Stimulated activated CD8-positive, alpha-beta memory T cell treated with anti-CD3 and anti-CD28 coated beads, Interleukin-4, amount 100 ng/mL, for 48 hours (primary cell): ENCODE measurements around the gene TNRC6B.
A peak's percentile ranks its signal among the peaks of the same experiment; 100 is the strongest.
"Not testable (repeated sequence)": the region's sequence is repeated elsewhere in the genome, so short reads cannot be mapped to it uniquely, and the experiment has no call there.

Experiments used
- DNase-seq: peaks from one replicate; pipeline ENCODE4 v3.0.0-alpha.2; 2020

The TNRC6B gene

DNA sequence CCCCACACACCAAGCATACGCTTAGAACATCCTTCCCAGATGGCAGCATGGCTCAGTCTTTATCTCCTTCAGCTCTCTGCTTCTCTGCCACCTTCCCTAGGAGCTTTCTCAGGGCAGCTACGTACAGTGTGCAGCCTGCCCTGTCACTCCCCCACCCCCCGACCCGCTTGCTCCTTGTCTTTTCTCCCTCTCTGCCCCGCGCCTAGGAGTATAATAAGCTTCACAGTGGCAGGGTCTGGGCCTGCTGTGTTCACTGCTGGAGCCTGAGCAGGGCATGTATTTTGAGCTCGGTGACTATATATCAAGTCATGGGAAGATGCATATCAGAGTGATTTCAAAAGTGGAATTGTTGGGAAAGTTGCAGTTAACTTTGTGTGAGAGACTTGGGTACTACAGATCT, 112.8 kb downstream of the TNRC6B start:
- DNase-seq, result no peak

DNA sequence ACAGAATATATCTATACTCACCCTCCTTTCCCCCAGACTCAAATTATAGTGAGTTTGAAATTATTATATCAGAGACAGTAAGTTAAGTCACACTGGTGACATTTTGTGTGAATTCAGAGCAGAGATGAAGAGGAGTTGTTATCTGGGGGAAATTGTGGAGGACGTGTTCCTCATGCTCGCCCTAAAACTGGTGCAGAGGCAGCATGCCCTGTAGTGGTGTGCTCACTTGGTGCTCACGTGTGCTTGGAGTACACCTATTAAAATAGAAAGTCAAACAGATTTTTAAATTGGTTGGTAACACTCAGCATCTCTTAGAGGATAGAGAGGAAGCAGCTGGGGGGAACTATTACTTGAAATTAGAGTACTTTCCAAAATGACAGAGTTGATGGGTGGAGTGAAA, 117.0 kb downstream of the TNRC6B start:
- DNase-seq, result no peak

DNA sequence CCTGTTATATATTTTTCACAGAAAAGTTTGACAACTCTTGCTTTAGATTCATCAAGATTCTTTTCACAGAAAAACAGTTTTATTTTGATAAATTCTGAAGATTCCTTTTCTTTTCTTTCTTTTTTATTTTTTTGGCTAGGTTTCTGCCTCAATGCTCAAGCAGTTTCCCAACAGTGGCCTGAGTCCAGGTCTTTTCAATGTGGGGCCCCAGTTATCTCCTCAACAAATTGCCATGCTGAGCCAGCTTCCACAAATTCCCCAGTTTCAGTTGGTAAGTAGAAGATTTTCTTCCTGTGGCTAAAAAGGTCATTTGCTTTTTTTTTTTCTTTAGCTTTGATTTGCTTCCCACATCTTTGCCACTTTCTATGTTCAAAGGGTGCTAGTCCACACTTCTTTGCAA, 122.6 kb downstream of the TNRC6B start:
- DNase-seq, result no peak

DNA sequence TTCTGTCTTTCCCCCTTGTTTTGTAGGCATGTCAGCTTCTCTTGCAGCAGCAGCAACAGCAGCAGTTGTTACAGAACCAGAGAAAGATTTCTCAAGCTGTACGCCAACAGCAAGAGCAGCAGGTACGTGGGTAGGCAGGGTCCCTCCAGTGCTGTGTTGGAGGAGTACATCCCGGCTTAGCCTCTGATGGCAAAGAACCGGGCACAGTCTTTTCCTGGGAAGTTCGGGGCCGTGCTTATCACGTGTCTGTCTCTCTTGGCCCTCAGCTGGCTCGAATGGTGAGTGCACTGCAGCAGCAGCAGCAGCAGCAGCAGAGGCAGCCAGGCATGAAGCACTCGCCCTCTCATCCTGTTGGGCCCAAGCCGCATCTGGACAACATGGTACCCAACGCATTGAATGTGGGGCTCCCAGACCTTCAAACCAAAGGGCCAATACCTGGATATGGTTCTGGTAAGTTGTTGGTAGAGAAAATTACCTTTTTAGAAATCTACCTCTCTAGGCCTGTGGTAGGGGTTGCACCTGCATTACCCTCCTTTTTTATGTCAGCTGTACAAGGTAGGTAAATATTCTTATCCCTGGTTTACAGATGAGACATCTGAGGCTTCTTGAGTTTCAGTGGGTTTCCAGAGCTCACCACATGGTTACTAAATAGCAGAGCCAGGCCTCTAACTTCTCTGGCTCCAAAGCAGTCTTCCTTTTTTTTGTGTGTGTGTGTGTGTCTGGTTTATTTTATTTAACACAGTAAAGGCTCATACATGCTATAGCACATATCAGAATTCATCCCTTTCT, 123.4 kb downstream of the TNRC6B start:
- no peak for DNase-seq

DNA sequence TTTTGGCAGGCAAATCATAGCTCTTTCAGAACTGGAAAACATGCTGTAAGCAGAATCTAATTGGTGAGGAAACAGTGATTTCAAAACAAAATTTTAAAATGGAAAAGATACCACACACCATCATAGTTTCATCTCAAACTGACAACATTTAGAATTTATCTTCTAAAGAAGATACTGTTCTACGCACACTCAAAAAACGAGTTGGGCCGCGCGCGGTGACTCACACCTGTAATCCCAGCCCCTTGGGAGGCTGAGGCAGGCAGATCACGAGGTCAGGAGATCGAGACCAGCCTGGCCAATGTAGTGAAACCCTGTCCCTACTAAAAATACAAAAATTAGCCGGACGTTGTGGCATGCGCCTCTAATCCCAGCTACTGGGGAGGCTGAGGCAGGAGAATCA, 124.4 kb downstream of the TNRC6B start:
- peak; percentile 52 for DNase-seq

DNA sequence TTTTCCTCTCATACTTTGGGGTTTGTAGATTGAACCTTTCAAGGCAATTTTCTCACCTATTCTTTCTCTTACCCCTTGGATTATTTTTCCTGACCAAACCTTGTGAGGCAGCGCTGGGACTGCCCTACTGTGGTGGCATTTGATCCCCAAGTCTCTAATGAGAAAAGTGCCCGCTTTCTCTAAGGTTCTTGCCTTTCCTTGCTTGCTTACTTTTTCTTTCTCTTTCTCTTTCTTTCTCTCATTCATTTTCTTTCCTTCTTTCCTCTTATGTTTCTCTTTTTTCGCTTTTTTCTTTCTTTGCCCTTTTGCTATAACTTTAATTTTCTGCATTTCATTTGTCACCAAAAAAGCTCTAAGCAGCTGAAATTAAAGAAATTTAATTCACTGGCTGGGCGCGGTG, 127.9 kb downstream of the TNRC6B start:
- DNase-seq, result no peak

DNA sequence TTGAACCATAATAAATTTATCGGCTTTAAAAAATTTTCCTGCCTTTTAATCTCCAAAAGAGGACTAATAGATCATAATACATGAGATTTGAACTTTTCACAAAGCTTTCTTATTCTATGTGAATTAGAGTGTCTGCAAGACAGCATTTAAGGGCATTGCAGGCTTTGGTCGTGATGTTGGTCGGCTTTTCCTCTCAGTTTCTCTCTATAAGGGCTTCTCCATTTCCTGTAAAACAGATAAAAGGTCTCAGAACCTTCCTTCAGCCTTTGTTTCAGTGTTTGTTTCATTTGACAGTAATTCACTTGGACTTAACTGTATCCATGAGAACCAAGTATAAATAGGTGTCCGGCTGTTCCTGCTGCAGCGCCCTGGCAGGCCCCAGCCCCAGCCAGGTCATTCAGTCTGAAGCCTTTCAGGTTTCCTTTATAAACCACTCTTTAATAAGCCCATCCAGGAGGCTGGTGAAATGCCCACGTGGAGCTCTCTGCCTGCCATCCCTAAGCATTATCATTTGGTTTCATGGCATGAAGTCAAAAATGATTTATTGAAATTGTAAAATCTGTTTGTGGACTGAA, 131.4 kb downstream of the TNRC6B start:
- DNase-seq, result no peak

DNA sequence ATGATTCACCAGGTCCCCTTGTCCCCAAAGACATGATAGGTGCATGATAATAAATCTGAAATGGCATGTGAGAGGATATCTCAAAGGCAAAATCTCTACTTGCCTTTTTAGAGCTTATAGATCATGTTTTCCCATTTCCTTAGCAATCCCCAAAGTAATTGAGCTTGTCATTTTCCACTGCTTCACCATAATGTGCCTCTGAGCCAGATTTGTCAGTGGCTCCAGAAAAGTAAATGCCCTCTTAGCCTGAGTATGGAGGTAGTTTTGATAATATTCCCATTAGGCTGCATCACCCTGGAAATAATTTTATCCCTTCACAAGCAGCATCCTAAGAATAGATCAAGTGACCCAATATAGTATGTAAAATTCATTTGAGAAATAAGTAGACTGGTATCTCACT, 131.9 kb downstream of the TNRC6B start:
- DNase-seq, result no peak

DNA sequence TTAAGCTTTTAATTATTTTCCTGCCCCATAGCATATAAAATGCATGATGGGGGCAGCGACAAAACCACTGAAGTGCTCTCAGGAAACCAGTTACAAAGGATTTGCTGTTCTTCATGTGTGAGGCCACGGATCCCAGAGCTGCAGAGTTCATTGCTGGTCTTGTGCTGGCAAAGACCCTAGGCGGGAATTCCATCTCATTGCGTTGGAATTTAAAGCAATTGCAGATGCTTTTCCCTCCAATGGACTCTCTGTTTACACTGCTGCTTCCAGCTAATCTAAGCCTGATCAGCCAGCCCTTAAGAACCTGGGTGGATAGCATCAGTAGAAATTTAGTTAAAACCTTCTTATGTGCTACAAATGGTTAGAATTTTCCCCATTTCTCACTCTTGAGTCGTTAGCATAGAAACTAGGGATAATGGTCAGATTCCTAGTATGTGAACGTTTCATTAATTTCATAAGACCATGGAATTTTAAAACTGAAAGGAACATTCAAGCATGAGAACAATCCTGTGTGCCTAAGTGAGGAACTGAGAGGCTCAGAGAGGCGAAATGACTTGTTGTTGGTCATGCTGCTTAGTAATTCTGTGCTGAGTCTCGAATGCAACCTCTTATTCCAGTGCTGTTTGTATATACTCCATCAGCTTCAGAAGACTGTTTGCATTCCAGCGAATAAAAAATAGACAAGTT, 132.5 kb downstream of the TNRC6B start:
- no peak for DNase-seq

DNA sequence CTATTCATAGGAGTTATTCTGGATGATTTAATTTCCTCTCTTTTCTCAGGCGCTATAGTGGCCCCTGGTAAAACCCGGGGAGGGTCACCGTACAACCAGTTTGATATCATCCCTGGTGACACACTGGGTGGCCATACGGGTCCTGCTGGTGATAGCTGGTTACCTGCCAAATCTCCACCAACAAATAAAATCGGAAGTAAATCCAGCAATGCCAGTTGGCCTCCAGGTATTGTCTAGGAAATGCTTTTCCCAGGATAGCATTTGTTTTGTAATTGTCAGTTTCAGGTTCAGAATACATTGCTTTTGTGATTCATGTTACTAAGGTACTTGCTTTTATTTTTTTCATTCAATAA, 133.0 kb downstream of the TNRC6B start:
- no peak for DNase-seq

DNA sequence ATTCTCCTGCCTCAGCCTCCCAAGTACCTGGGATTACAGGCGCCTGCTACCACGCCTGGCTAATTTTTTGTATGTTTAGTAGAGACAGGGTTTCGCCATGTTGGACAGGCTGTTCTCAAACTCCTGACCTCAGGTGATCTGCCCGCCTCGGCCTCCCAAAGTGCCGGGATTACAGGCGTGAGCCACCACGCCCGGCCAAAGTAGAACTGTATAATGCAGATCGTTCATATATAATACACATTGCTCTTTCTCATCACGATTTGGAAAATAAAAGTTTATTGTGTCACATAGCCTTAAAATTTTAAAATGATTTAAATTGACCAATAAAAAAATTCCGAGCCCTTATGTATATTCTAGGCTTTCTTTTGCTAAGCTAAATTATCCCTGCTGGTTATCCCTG, 133.9 kb downstream of the TNRC6B start:
- not testable (repeated sequence) for DNase-seq

DNA sequence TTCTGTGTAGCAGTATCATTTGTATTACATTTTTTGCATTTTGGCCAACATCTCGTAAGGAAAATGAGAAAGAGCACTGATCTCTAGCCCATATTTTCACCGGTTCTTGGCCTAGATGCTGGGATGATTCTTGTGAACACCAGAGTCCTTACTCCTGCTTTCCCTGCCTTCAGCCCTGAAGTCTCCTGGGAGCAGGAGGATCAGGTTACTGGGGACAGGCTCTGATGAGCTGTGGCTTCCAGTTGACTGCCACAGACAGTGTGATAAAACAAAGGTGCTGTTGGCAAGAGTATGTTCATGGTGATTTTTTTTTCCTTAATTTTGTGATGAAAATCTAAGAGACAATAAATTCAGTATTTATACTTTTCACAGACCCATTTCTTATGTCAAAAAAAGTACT, 134.3 kb downstream of the TNRC6B start:
- DNase-seq, result no peak

DNA sequence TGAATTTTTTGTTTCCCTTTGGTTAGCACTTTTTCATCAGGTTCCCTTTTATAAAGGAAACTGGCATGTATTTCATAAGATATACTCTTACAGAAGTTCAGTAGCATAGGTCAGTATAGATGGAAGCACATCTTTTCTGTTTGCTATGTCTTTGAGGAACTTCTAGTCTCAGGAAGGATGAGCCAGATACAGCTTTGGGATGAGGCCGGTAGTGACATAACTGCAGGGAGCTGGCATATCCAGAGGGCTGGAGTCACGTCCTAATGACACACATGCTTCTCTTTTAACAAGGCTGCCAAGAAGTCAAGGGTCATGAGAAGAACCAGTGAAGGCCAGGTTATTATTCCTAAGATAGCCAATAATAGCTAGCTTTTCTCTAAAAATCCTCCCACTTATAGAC, 135.3 kb downstream of the TNRC6B start:
- no peak for DNase-seq

DNA sequence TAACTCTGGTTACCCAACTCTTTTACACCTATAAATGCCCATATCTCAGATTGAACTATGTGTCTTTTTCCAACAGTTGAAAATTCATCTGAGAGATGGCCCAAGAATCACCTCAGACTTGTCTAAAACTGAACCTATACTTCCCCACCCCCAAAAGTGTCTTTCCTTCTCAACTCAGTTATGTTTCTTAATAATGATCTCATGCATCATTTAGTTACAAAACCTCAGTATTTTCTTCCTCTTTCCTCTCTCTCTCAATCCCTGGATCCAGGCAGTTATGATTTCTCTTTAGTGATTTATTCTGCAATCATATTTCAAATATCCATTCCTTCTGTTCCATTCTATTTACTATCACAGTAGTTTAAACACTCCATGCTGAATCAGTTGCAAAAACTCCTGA, 136.3 kb downstream of the TNRC6B start:
- no peak for DNase-seq

DNA sequence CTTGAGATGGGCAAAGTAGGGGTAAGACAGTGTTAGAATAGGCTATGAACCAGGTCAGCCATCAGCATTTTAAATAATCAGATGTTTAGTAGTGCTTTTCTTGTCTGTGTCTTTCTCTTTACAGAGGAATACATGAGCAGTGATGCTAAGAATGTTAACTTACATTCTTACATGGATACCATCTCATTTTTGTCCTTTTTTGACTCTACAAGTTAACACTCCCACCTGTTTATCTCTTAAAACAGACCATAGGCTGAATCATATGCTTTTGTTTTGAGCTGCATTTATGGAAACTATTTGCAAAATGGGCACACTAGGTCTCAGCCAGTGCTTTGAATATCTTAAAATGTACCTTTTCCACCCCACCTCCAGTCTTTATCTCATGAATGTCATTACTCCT, 143.0 kb downstream of the TNRC6B start:
- no peak for DNase-seq

DNA sequence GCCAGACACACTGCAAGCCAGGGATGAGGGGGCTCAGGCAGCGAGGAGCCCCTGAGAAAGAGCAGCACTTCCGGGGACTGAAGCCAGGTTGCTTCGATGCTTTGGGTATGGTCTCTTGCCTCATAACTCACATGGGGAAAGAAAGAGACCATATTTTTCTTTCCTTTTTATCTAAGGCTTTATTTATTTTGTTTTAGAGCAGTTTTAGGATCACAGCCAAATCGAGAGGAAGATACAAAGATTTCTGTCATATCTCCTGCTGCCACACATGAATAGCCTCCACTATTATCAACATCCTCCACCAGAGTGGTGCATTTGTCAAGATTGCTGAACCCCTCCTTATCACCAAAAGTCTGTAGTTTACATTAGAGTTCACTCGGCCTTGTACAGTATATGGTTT, 144.3 kb downstream of the TNRC6B start:
- DNase-seq, result no peak

DNA sequence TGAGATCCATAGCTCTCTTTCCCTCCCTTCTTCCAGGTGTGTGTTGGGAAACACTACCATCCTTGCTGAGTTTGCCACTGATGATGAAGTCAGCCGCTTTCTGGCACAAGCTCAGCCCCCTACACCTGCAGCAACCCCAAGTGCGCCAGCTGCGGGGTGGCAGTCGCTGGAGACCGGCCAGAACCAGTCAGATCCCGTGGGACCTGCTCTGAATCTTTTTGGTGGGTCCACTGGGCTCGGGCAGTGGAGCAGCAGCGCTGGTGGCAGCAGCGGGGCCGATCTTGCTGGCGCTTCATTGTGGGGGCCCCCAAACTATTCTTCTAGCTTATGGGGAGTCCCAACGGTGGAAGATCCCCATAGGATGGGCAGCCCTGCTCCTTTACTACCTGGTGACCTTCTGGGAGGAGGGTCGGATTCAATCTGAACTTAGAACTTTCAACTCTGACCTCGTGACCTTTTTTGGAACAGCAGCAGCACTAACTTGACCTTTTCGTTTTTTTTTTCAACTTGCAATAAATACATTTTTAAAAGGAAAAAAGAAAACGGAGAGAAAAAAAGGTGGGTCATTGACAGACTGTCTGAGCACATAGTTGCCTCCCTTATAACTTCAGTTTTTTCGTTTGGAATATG, 145.2 kb downstream of the TNRC6B start:
- no peak for DNase-seq

DNA sequence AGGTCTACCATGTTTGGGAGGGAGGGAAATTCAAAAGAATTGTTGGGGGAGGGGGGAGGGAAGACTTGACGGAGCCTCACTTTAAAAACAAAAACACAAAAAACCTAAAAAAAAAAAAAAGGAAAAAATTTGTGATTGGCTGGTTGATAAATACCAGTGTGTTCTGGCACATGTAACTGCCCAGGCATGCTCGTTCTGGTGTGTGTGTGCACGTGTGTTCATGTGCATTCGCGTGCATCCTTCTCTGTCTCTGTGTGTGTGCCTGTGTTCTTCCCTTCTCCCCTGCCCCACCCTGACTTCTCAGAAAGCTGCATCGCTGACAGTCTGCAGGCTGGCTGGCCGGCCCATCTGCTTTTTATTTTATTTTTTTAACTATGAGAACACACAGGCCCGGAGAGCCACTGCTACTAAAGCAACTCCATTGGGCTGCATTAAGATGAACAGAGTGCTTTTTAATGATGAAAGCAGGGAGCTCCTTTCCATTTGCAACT, 146.0 kb downstream of the TNRC6B start:
- no peak for DNase-seq

DNA sequence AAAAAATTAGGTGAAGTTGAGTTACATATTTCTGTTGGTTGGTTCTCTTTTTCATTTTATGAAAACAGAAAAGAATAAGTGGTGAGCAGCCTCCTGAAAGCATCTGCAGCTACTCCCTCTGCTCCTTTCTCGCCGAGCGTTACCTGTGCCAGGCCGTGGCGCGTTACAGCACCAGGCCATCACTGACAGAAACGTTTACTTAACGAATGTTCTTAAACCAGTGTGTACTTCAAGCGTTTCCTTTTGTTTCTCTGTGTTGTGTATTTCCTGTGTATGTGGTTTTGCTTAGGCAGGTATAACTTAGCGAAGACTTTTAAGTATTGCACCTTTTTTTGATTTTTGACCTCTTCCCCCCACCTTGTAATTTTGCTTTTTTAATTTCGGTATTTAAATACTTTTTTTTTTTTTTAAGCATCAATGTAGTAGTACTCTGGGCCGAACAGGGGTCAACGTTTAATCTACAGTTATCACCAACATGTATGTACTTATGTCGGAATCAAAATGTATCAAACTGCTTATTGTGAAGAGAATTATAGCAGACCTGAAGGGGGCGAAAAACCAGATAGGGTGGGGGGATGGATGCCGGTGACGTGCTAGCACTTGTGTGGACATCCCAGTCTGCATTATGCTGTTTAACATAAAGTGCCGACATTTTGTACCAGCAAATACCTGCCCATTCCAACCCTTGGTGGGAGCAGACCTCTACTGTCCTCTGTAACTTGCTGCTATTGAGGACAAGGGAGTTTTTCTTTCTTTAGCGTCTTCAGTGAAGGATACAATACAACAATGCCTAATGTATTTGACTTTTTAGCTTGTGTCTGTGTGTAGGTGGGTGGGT, 147.0 kb downstream of the TNRC6B start:
- DNase-seq, result no peak

DNA sequence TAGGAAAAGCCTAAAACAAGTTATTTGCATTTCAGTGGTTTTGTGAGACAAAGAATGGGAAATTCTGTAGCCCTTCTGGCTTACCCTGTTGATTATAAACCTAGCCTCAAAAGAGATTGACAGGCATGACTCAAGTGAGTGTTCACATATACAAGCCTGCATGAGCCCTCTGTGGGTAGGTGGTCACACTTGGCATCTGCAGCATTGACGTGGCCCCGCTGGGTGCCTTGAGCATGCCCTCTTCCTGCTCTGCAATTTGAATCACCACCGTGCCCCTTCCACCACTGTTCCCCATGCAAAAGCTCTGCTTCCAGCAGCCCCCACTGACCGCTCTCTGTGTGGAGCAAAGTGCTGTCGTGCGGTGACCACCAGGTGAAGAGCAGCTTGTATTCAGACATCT, 147.6 kb downstream of the TNRC6B start:
- peak; percentile 76 for DNase-seq

DNA sequence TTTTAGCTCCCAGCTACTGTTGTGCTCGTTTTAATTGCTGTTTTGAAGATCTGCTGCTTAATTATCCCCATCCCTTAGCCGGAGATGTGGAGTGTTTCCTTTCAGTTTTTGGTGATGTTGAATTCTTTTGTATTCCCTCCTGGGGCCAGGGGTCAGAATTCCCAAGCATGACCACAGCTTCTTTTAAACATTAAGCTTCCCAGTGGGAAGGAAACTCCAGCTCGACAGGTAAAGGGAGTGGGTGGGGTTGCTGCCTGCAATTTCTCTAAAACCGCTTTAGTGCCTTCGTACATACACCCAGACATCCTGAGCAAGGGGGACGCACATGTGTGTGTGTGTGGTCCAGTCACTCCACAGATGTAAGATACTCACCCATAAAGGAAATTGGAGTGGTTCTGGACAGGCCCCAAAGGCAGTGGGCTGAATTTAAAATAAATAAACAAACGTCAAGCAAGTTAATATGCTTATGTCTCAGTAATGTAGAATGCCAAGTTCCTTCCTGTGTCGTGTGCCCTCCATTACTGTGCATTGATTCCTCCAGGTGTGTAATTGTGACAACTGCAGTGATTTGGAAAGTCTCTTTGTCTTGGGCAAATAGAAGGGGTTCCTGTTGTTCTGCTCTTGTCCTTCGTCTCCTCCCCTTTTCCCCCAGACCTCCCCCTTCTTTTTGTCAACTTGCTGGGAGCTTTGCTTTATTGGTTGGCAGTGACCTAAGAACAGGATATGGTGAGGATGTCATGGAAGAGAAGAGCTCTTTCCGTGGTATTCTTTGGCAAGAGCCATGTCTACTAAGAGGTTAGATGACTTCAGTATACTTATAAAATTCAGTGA, 149.4 kb downstream of the TNRC6B start:
- no peak for DNase-seq
